Tibial artery (tissue), 4 donors: ENCODE results near the gene B3GALNT2.

Experiments
- DNase-seq, 2 donors: peaks; one replicate each; pipeline ENCODE4 v3.0.0-alpha.2; 2019
- H3K27ac ChIP-seq, 2 donors: fragments of 200-600 bp; sonication (generic) in 1 of 2; 1 replicate in 1 of 2; 2 replicates in 1 of 2; pipeline ENCODE4 v1.5.1; 2018 to 2019; ENCODE audit warnings: mild to moderate bottlenecking in 1 of 2
- H3K27me3 ChIP-seq, 2 donors: fragments of 200-600 bp; sonication (generic) in 1 of 2; one replicate each; pipeline versions ENCODE4 v1.5.1 to v1.6.0; 2016 to 2019
- H3K36me3 ChIP-seq, 3 donors: fragments of 200-600 bp; sonication (generic) in 2 of 3; one replicate each; pipeline ENCODE4 v1.5.1; 2016 to 2019; ENCODE audit warnings: mild to moderate bottlenecking in 2 of 3
- H3K4me1 ChIP-seq, 4 donors: fragments of 200-600 bp; sonication (generic) in 2 of 4; 1 replicate in 3 of 4; 2 replicates in 1 of 4; pipeline ENCODE4 v1.5.1; 2016 to 2019
- H3K4me3 ChIP-seq, 2 donors: fragments of 200-600 bp; sonication (generic) in 1 of 2; 1 replicate in 1 of 2; 2 replicates in 1 of 2; pipeline ENCODE4 v1.5.1; 2018 to 2019; ENCODE audit warnings: mild to moderate bottlenecking in 2 of 2
- H3K9me3 ChIP-seq, 3 donors: fragments of 200-600 bp; sonication (generic) in 1 of 3; one replicate each; pipeline ENCODE4 v1.5.1; 2016 to 2019
- CTCF ChIP-seq, 2 experiments: fragments of 200-600 bp in 1 of 2; fragments of 450-650 bp in 1 of 2; IDR thresholded peaks; one replicate each; pipeline ENCODE4 v1.5.1; 2017 to 2019; ENCODE audit warnings: antibody characterized with exemption in 2 of 2, mild to moderate bottlenecking in 1 of 2, moderate library complexity in 1 of 2
- intact Hi-C: fragments of 100-400 bp; cut with DNase I; formaldehyde crosslinking; loops from one replicate; pipeline ENCODE4 v1.15.0; 2023; ENCODE audit warnings: low total_unique reads

B3GALNT2 gene

GRCh38 chr1:235421751-235422150 lies 82.5 kb downstream of the B3GALNT2 start:
- no peak overlapping the region for H3K27ac ChIP-seq
- TF ChIP-seq CTCF (IDR thresholded peaks at IDR 0.05) = no peak
- DNase-seq = no peak
- peaks cover 0 to 7% (median 0%) of the 10 kb centered on the region in 3 donors for H3K36me3 ChIP-seq
- no peaks in the 10 kb centered on the region for H3K9me3 ChIP-seq
- peaks cover 0 to 8% (median 2%) of the 10 kb centered on the region in 4 donors for H3K4me1 ChIP-seq
- no peaks in the 10 kb centered on the region for H3K27me3 ChIP-seq
- H3K4me3 ChIP-seq = no peak overlapping the region
- intact Hi-C loops = loop anchor here (10.0 kb wide), 1 partner anchor 947 kb away; the partner anchor contains the start of gene TARBP1

- H3K27me3 ChIP-seq = no peaks in the 10 kb centered on the region
- peaks cover 0 to 5% (median 4%) of the 10 kb centered on the region in 4 donors for H3K4me1 ChIP-seq
- DNase-seq = peak; percentile 60 to 69
- H3K9me3 ChIP-seq = no peaks in the 10 kb centered on the region
- TF ChIP-seq CTCF (IDR thresholded peaks at IDR 0.05) = peak; percentile 84 to 85
- H3K36me3 ChIP-seq = no peaks in the 10 kb centered on the region
- no peak overlapping the region for H3K27ac ChIP-seq
- intact Hi-C loops = loop anchor here (2.0 to 5.0 kb wide), 2 partner anchors 90 to 315 kb away; no protein-coding TSS in a partner anchor
- H3K4me3 ChIP-seq = no peak overlapping the region
Observed at GRCh38 chr1:235417086-235417697, 87.1 kb downstream of the B3GALNT2 start.

- H3K9me3 ChIP-seq = no peaks in the 10 kb centered on the region
- intact Hi-C loops = loop anchor here (2.0 to 5.0 kb wide), 2 partner anchors 90 to 314 kb away; no protein-coding TSS in a partner anchor
- H3K4me3 ChIP-seq = no peak overlapping the region
- H3K4me1 ChIP-seq = peaks cover 0 to 5% (median 4%) of the 10 kb centered on the region in 4 donors
- H3K36me3 ChIP-seq = no peaks in the 10 kb centered on the region
- TF ChIP-seq CTCF (IDR thresholded peaks at IDR 0.05) = no peak
- no peaks in the 10 kb centered on the region for H3K27me3 ChIP-seq
- no peak overlapping the region for H3K27ac ChIP-seq
- DNase-seq = no peak
Observed at GRCh38 chr1:235416662-235417049, 87.6 kb downstream of the B3GALNT2 start.

- H3K27ac ChIP-seq = no peak overlapping the region
- no peaks in the 10 kb centered on the region for H3K36me3 ChIP-seq
- no peaks in the 10 kb centered on the region for H3K27me3 ChIP-seq
- intact Hi-C loops = loop anchor here (2.0 to 5.0 kb wide), 2 partner anchors 162 to 313 kb away; no protein-coding TSS in a partner anchor
- H3K4me3 ChIP-seq = no peak overlapping the region
- H3K9me3 ChIP-seq = no peaks in the 10 kb centered on the region
- peak; percentile 56 to 63 for TF ChIP-seq CTCF (IDR thresholded peaks at IDR 0.05)
- peak; percentile 58 to 75 for DNase-seq
- H3K4me1 ChIP-seq = peaks cover 0 to 5% (median 4%) of the 10 kb centered on the region in 4 donors
Observed at GRCh38 chr1:235415008-235415904, 89.0 kb downstream of the B3GALNT2 start.

GRCh38 chr1:235411489-235412486 lies 92.5 kb downstream of the B3GALNT2 start:
- H3K36me3 ChIP-seq = no peaks in the 10 kb centered on the region
- no peaks in the 10 kb centered on the region for H3K9me3 ChIP-seq
- DNase-seq = no peak
- intact Hi-C loops = no loop called here
- peaks cover 0 to 3% (median 3%) of the 10 kb centered on the region in 4 donors for H3K4me1 ChIP-seq
- TF ChIP-seq CTCF (IDR thresholded peaks at IDR 0.05) = no peak
- H3K27me3 ChIP-seq = no peaks in the 10 kb centered on the region
- H3K4me3 ChIP-seq = no peak overlapping the region
- no peak overlapping the region for H3K27ac ChIP-seq
